Skeletal muscle satellite cell (primary cell): ENCODE measurements around the gene CDC42BPA.

Experiments used
- H3K27me3 ChIP-seq: 2 replicates; pipeline ENCODE4 v1.7.0; 2013; ENCODE audit warnings: low read length; ENCODE audit not compliant: control insufficient read depth, insufficient read depth
- H3K36me3 ChIP-seq: 2 replicates; pipeline ENCODE4 v1.7.0; 2013; ENCODE audit warnings: mild to moderate bottlenecking, control low read depth, low read length; ENCODE audit not compliant: insufficient read depth
- H3K4me1 ChIP-seq: 2 replicates; pipeline ENCODE4 v1.7.0; 2013; ENCODE audit warnings: low read length; ENCODE audit not compliant: control insufficient read depth, insufficient read depth
- H3K4me2 ChIP-seq: 2 replicates; pipeline ENCODE4 v1.7.0; 2013; ENCODE audit warnings: mild to moderate bottlenecking, low read length
- H3K4me3 ChIP-seq: 2 replicates; pipeline ENCODE4 v1.7.0; 2013; ENCODE audit warnings: low read length
- H3K9ac ChIP-seq: 2 replicates; pipeline ENCODE4 v1.7.0; 2013; ENCODE audit warnings: mild to moderate bottlenecking, low read depth, low read length, moderate library complexity
- H3K9me3 ChIP-seq: replicated peaks from 2 replicates; pipeline ENCODE4 v1.7.0; 2013; ENCODE audit warnings: mild to moderate bottlenecking, control low read depth, low read length

Gene CDC42BPA

GRCh38 chr1:227175611-227176010, 142.7 kb downstream of the CDC42BPA start:
- no peak overlapping the region for H3K4me2 ChIP-seq
- H3K4me3 ChIP-seq, result no peak overlapping the region
- H3K36me3 ChIP-seq, result peaks cover 3% of the 10 kb centered on the region
- no peaks in the 10 kb centered on the region for H3K9me3 ChIP-seq
- H3K4me1 ChIP-seq, result peaks cover 30% of the 10 kb centered on the region
- H3K9ac ChIP-seq, result no peak overlapping the region
- H3K27me3 ChIP-seq, result no peaks in the 10 kb centered on the region

GRCh38 chr1:227174164-227174563, 144.1 kb downstream of the CDC42BPA start:
- Histone ChIP-seq H3K9me3 (no peaks in the 10 kb centered on the region), H3K27me3 (no peaks in the 10 kb centered on the region), H3K4me3 (no peak overlapping the region), H3K9ac (peak overlapping the region; percentile 53), H3K4me1 (peaks cover 36% of the 10 kb centered on the region), H3K36me3 (peaks cover 3% of the 10 kb centered on the region), H3K4me2 (peak overlapping the region; percentile 9)

- Histone ChIP-seq H3K4me2 (no peak overlapping the region), H3K4me3 (no peak overlapping the region), H3K4me1 (peaks cover 36% of the 10 kb centered on the region), H3K9me3 (no peaks in the 10 kb centered on the region), H3K36me3 (no peaks in the 10 kb centered on the region), H3K9ac (no peak overlapping the region), H3K27me3 (no peaks in the 10 kb centered on the region)
These were observed 147.7 kb downstream of the CDC42BPA start for GRCh38 chr1:227170361-227171166.

GRCh38 chr1:227169343-227169742, 148.9 kb downstream of the CDC42BPA start:
- Histone ChIP-seq H3K9ac (no peak overlapping the region), H3K4me1 (peaks cover 28% of the 10 kb centered on the region)

GRCh38 chr1:227167276-227168101, 150.8 kb downstream of the CDC42BPA start:
- Histone ChIP-seq H3K9me3 (no peaks in the 10 kb centered on the region), H3K27me3 (no peaks in the 10 kb centered on the region), H3K4me3 (no peak overlapping the region), H3K9ac (no peak overlapping the region), H3K4me1 (peaks cover 18% of the 10 kb centered on the region), H3K36me3 (no peaks in the 10 kb centered on the region), H3K4me2 (no peak overlapping the region)

More at GRCh38 chr1:227169343-227169742, 148.9 kb downstream of the CDC42BPA start:
- H3K36me3 ChIP-seq, result no peaks in the 10 kb centered on the region
- no peak overlapping the region for H3K4me2 ChIP-seq
- no peak overlapping the region for H3K4me3 ChIP-seq
- no peaks in the 10 kb centered on the region for H3K27me3 ChIP-seq
- H3K9me3 ChIP-seq, result no peaks in the 10 kb centered on the region

GRCh38 chr1:227166559-227166958, 151.7 kb downstream of the CDC42BPA start:
- Histone ChIP-seq H3K27me3 (no peaks in the 10 kb centered on the region), H3K36me3 (no peaks in the 10 kb centered on the region), H3K4me1 (peaks cover 15% of the 10 kb centered on the region), H3K9me3 (no peaks in the 10 kb centered on the region), H3K4me2 (no peak overlapping the region), H3K9ac (no peak overlapping the region), H3K4me3 (no peak overlapping the region)

- no peak overlapping the region for H3K9ac ChIP-seq
- H3K4me2 ChIP-seq, result no peak overlapping the region
- H3K36me3 ChIP-seq, result peaks cover 16% of the 10 kb centered on the region
- no peaks in the 10 kb centered on the region for H3K9me3 ChIP-seq
- H3K4me3 ChIP-seq, result no peak overlapping the region
- no peaks in the 10 kb centered on the region for H3K27me3 ChIP-seq
- peaks cover 4% of the 10 kb centered on the region for H3K4me1 ChIP-seq
These were observed 156.8 kb downstream of the CDC42BPA start for GRCh38 chr1:227161470-227161869.

GRCh38 chr1:227156520-227156919, 161.8 kb downstream of the CDC42BPA start:
- Histone ChIP-seq H3K27me3 (no peaks in the 10 kb centered on the region), H3K9me3 (no peaks in the 10 kb centered on the region), H3K9ac (no peak overlapping the region), H3K4me1 (peaks cover 6% of the 10 kb centered on the region), H3K4me3 (no peak overlapping the region), H3K4me2 (no peak overlapping the region), H3K36me3 (peaks cover 16% of the 10 kb centered on the region)

- H3K4me1 ChIP-seq, result peaks cover 6% of the 10 kb centered on the region
- H3K27me3 ChIP-seq, result no peaks in the 10 kb centered on the region
- H3K9ac ChIP-seq, result no peak overlapping the region
- no peak overlapping the region for H3K4me2 ChIP-seq
- H3K4me3 ChIP-seq, result no peak overlapping the region
- H3K36me3 ChIP-seq, result peaks cover 16% of the 10 kb centered on the region
- H3K9me3 ChIP-seq, result no peaks in the 10 kb centered on the region
These were observed 162.6 kb downstream of the CDC42BPA start for GRCh38 chr1:227155688-227156087.

- Histone ChIP-seq H3K4me3 (no peak overlapping the region), H3K27me3 (no peaks in the 10 kb centered on the region), H3K4me1 (peaks cover 6% of the 10 kb centered on the region), H3K9ac (no peak overlapping the region), H3K36me3 (peaks cover 12% of the 10 kb centered on the region), H3K9me3 (no peaks in the 10 kb centered on the region), H3K4me2 (no peak overlapping the region)
These were observed 163.3 kb downstream of the CDC42BPA start for GRCh38 chr1:227155004-227155403.

GRCh38 chr1:227152525-227152924, 165.8 kb downstream of the CDC42BPA start:
- Histone ChIP-seq H3K9ac (no peak overlapping the region), H3K36me3 (no peaks in the 10 kb centered on the region), H3K4me2 (no peak overlapping the region), H3K9me3 (no peaks in the 10 kb centered on the region), H3K4me3 (no peak overlapping the region), H3K27me3 (no peaks in the 10 kb centered on the region), H3K4me1 (peaks cover 6% of the 10 kb centered on the region)
